Measurements from ENCODE around the gene CD207.

Gene CD207

GRCh38 chr2:70829916-70830315 lies 5.7 kb downstream of the CD207 start:
- CTCF ChIA-PET: interaction anchor here (1.4 kb wide), 1 partner anchor 20 kb away, joined by 3 read pairs; no protein-coding TSS in a partner anchor
- no peak overlapping the region for H3K27ac ChIP-seq (ENCODE audit: insufficient read depth in 1 of 2, low read depth in 1 of 2, low read length in 2 of 2, poor library complexity in 1 of 2, severe bottlenecking in 2 of 2)
- no peaks in the 10 kb centered on the region for H3K9me3 ChIP-seq (ENCODE audit: control extremely low read depth in 1 of 5, control insufficient read depth in 4 of 5, insufficient read depth in 2 of 5, low read depth in 1 of 5, low read length in 4 of 5)
- DNase-seq: no peak
- no peaks in the 10 kb centered on the region for H3K36me3 ChIP-seq (ENCODE audit: control insufficient read depth in 4 of 4, insufficient read depth in 4 of 4, low read length in 3 of 4)
- H3K4me1 ChIP-seq (ENCODE audit: control extremely low read depth in 1 of 4, control insufficient read depth in 4 of 4, insufficient read depth in 4 of 4, low read length in 3 of 4): peaks cover 0 to 9% (median 3%) of the 10 kb centered on the region in 4 experiments
- no peak overlapping the region for H3K4me3 ChIP-seq (ENCODE audit: control insufficient read depth in 1 of 7, extremely low read depth in 1 of 7, insufficient read depth in 4 of 7, low read depth in 2 of 7, low read length in 6 of 7)
- peaks cover 0 to 4% (median 0%) of the 10 kb centered on the region in 5 experiments for H3K27me3 ChIP-seq (replicated peaks in 2 of 5; ENCODE audit: control insufficient read depth in 4 of 5, insufficient read depth in 5 of 5, low read length in 4 of 5)
- WGBS (ENCODE audit: insufficient coverage): 83% methylated on average over 1 of the region's 1 CpG
- POLR2A ChIA-PET: no interaction called here

- no peaks in the 10 kb centered on the region for H3K9me3 ChIP-seq (ENCODE audit: control extremely low read depth in 1 of 5, control insufficient read depth in 4 of 5, insufficient read depth in 2 of 5, low read depth in 1 of 5, low read length in 4 of 5)
- no peak overlapping the region for H3K27ac ChIP-seq (ENCODE audit: insufficient read depth in 1 of 2, low read depth in 1 of 2, low read length in 2 of 2, poor library complexity in 1 of 2, severe bottlenecking in 2 of 2)
- ChIA-PET CTCF (interaction anchor here (1.4 kb wide), 1 partner anchor 19 kb away, joined by 3 read pairs; no protein-coding TSS in a partner anchor), POLR2A (no interaction called here)
- no peak overlapping the region for H3K4me3 ChIP-seq (ENCODE audit: control insufficient read depth in 1 of 7, extremely low read depth in 1 of 7, insufficient read depth in 4 of 7, low read depth in 2 of 7, low read length in 6 of 7)
- peaks cover 0 to 4% (median 0%) of the 10 kb centered on the region in 5 experiments for H3K27me3 ChIP-seq (replicated peaks in 2 of 5; ENCODE audit: control insufficient read depth in 4 of 5, insufficient read depth in 5 of 5, low read length in 4 of 5)
- DNase-seq: no peak
- H3K4me1 ChIP-seq (ENCODE audit: control extremely low read depth in 1 of 4, control insufficient read depth in 4 of 4, insufficient read depth in 4 of 4, low read length in 3 of 4): peaks cover 0 to 9% (median 3%) of the 10 kb centered on the region in 4 experiments
- 95% methylated on average over 6 of the region's 6 CpGs for WGBS (ENCODE audit: insufficient coverage)
- no peaks in the 10 kb centered on the region for H3K36me3 ChIP-seq (ENCODE audit: control insufficient read depth in 4 of 4, insufficient read depth in 4 of 4, low read length in 3 of 4)
These were observed 6.4 kb downstream of the CD207 start for GRCh38 chr2:70828914-70829824.

- WGBS (ENCODE audit: insufficient coverage): 97% methylated on average over 5 of the region's 5 CpGs
- Histone ChIP-seq H3K9me3 (ENCODE audit: control extremely low read depth in 1 of 5, control insufficient read depth in 4 of 5, insufficient read depth in 2 of 5, low read depth in 1 of 5, low read length in 4 of 5) (no peaks in the 10 kb centered on the region), H3K4me1 (ENCODE audit: control extremely low read depth in 1 of 4, control insufficient read depth in 4 of 4, insufficient read depth in 4 of 4, low read length in 3 of 4) (peaks cover 0 to 9% (median 3%) of the 10 kb centered on the region in 4 experiments), H3K36me3 (ENCODE audit: control insufficient read depth in 4 of 4, insufficient read depth in 4 of 4, low read length in 3 of 4) (no peaks in the 10 kb centered on the region), H3K27ac (ENCODE audit: insufficient read depth in 1 of 2, low read depth in 1 of 2, low read length in 2 of 2, poor library complexity in 1 of 2, severe bottlenecking in 2 of 2) (no peak overlapping the region), H3K4me3 (ENCODE audit: control insufficient read depth in 1 of 7, extremely low read depth in 1 of 7, insufficient read depth in 4 of 7, low read depth in 2 of 7, low read length in 6 of 7) (no peak overlapping the region), H3K27me3 (replicated peaks in 2 of 5; ENCODE audit: control insufficient read depth in 4 of 5, insufficient read depth in 5 of 5, low read length in 4 of 5) (peaks cover 0 to 4% (median 0%) of the 10 kb centered on the region in 5 experiments)
- ChIA-PET CTCF (no interaction called here), POLR2A (no interaction called here)
- DNase-seq: no peak
These were observed 7.5 kb downstream of the CD207 start for GRCh38 chr2:70828115-70828514.

- Histone ChIP-seq H3K27ac (ENCODE audit: insufficient read depth in 1 of 2, low read depth in 1 of 2, low read length in 2 of 2, poor library complexity in 1 of 2, severe bottlenecking in 2 of 2) (no peak overlapping the region), H3K36me3 (ENCODE audit: control insufficient read depth in 4 of 4, insufficient read depth in 4 of 4, low read length in 3 of 4) (no peaks in the 10 kb centered on the region), H3K9me3 (ENCODE audit: control extremely low read depth in 1 of 5, control insufficient read depth in 4 of 5, insufficient read depth in 2 of 5, low read depth in 1 of 5, low read length in 4 of 5) (no peaks in the 10 kb centered on the region), H3K27me3 (replicated peaks in 2 of 5; ENCODE audit: control insufficient read depth in 4 of 5, insufficient read depth in 5 of 5, low read length in 4 of 5) (peaks cover 0 to 4% (median 0%) of the 10 kb centered on the region in 5 experiments), H3K4me1 (ENCODE audit: control extremely low read depth in 1 of 4, control insufficient read depth in 4 of 4, insufficient read depth in 4 of 4, low read length in 3 of 4) (peaks cover 0 to 9% (median 3%) of the 10 kb centered on the region in 4 experiments), H3K4me3 (ENCODE audit: control insufficient read depth in 1 of 7, extremely low read depth in 1 of 7, insufficient read depth in 4 of 7, low read depth in 2 of 7, low read length in 6 of 7) (no peak overlapping the region)
- no CpG with 5 or more reads among the region's 5 CpGs for WGBS (ENCODE audit: insufficient coverage)
- DNase-seq: peak in 2 of 3 donors; percentile 26 to 29
- POLR2A ChIA-PET: no interaction called here
- CTCF ChIA-PET: interaction anchor here (0.6 to 1.4 kb wide), 2 partner anchors 17 to 33 kb away, joined by 3 read pairs; no protein-coding TSS in a partner anchor
These were observed 8.2 kb downstream of the CD207 start for GRCh38 chr2:70827388-70827787.

GRCh38 chr2:70826696-70827350 lies 8.8 kb downstream of the CD207 start:
- peaks cover 0 to 4% (median 0%) of the 10 kb centered on the region in 5 experiments for H3K27me3 ChIP-seq (replicated peaks in 2 of 5; ENCODE audit: control insufficient read depth in 4 of 5, insufficient read depth in 5 of 5, low read length in 4 of 5)
- H3K36me3 ChIP-seq (ENCODE audit: control insufficient read depth in 4 of 4, insufficient read depth in 4 of 4, low read length in 3 of 4): no peaks in the 10 kb centered on the region
- H3K4me1 ChIP-seq (ENCODE audit: control extremely low read depth in 1 of 4, control insufficient read depth in 4 of 4, insufficient read depth in 4 of 4, low read length in 3 of 4): peaks cover 0 to 5% (median 3%) of the 10 kb centered on the region in 4 experiments
- CTCF ChIA-PET: interaction anchor here (0.6 to 1.8 kb wide), 4 partner anchors 17 to 38 kb away, joined by 3 to 5 read pairs (median 3); no protein-coding TSS in a partner anchor
- H3K4me3 ChIP-seq (ENCODE audit: control insufficient read depth in 1 of 7, extremely low read depth in 1 of 7, insufficient read depth in 4 of 7, low read depth in 2 of 7, low read length in 6 of 7): no peak overlapping the region
- H3K9me3 ChIP-seq (ENCODE audit: control extremely low read depth in 1 of 5, control insufficient read depth in 4 of 5, insufficient read depth in 2 of 5, low read depth in 1 of 5, low read length in 4 of 5): no peaks in the 10 kb centered on the region
- POLR2A ChIA-PET: interaction anchor here (0.7 kb wide), 1 partner anchor 111 kb away, joined by 3 read pairs; no protein-coding TSS in a partner anchor
- no peak overlapping the region for H3K27ac ChIP-seq (ENCODE audit: insufficient read depth in 1 of 2, low read depth in 1 of 2, low read length in 2 of 2, poor library complexity in 1 of 2, severe bottlenecking in 2 of 2)
- 93% methylated on average over 4 of the region's 4 CpGs for WGBS (ENCODE audit: insufficient coverage)
- DNase-seq: peak in 1 of 3 donors; percentile 11

- DNase-seq: no peak
- ChIA-PET POLR2A (no interaction called here), CTCF (interaction anchor here (1.4 kb wide), 1 partner anchor 11 kb away, joined by 4 read pairs; no protein-coding TSS in a partner anchor)
- no peak overlapping the region for H3K27ac ChIP-seq (ENCODE audit: insufficient read depth in 1 of 2, low read depth in 1 of 2, low read length in 2 of 2, poor library complexity in 1 of 2, severe bottlenecking in 2 of 2)
- H3K36me3 ChIP-seq (ENCODE audit: control insufficient read depth in 4 of 4, insufficient read depth in 4 of 4, low read length in 3 of 4): no peaks in the 10 kb centered on the region
- H3K4me3 ChIP-seq (ENCODE audit: control insufficient read depth in 1 of 7, extremely low read depth in 1 of 7, insufficient read depth in 4 of 7, low read depth in 2 of 7, low read length in 6 of 7): no peak overlapping the region
- H3K27me3 ChIP-seq (replicated peaks in 2 of 5; ENCODE audit: control insufficient read depth in 4 of 5, insufficient read depth in 5 of 5, low read length in 4 of 5): peaks cover 0 to 5% (median 0%) of the 10 kb centered on the region in 5 experiments
- peaks cover 0 to 2% (median 0%) of the 10 kb centered on the region in 4 experiments for H3K4me1 ChIP-seq (ENCODE audit: control extremely low read depth in 1 of 4, control insufficient read depth in 4 of 4, insufficient read depth in 4 of 4, low read length in 3 of 4)
- 68% methylated on average over 4 of the region's 5 CpGs for WGBS (ENCODE audit: insufficient coverage)
- no peaks in the 10 kb centered on the region for H3K9me3 ChIP-seq (ENCODE audit: control extremely low read depth in 1 of 5, control insufficient read depth in 4 of 5, insufficient read depth in 2 of 5, low read depth in 1 of 5, low read length in 4 of 5)
These were observed 12.4 kb downstream of the CD207 start for GRCh38 chr2:70823249-70823648.

All from common myeloid progenitor, CD34-positive (primary cell).